Osteoblast (primary cell): ENCODE results near the gene SPSB3. TPM values are rescaled to one million over a fixed set of nuclear protein-coding genes. Genes with fewer than 3 reads are reported as not detected.

Experiments
- DNase-seq: peaks from one replicate; pipeline ENCODE4 v3.0.0; 2011; ENCODE audit warnings: low spot score, mixed read lengths; ENCODE audit not compliant: insufficient read length; ENCODE audit errors: missing footprints
- H2AFZ ChIP-seq: 2 replicates; pipeline ENCODE4 v1.6.0; 2011; ENCODE audit warnings: mild to moderate bottlenecking, low read length
- H3K27ac ChIP-seq: 2 replicates; pipeline ENCODE4 v1.5.1; 2011; ENCODE audit warnings: mild to moderate bottlenecking, low read depth, low read length, moderate library complexity
- H3K27me3 ChIP-seq: 2 replicates; pipeline ENCODE4 v1.6.0; 2012; ENCODE audit warnings: mild to moderate bottlenecking, control low read depth, inconsistent platforms, low read length, moderate library complexity; ENCODE audit not compliant: insufficient read depth
- H3K36me3 ChIP-seq: 2 replicates; pipeline ENCODE4 v1.5.1; 2011; ENCODE audit warnings: mild to moderate bottlenecking, low read length, control low read depth, moderate library complexity; ENCODE audit not compliant: insufficient read depth
- H3K4me1 ChIP-seq: 2 replicates; pipeline ENCODE4 v1.5.1; 2011; ENCODE audit warnings: mild to moderate bottlenecking, low read length, control low read depth, moderate library complexity; ENCODE audit not compliant: insufficient read depth
- H3K4me2 ChIP-seq: 2 replicates; pipeline ENCODE4 v1.6.0; 2011; ENCODE audit warnings: mild to moderate bottlenecking, low read length; ENCODE audit not compliant: insufficient read depth
- H3K4me3 ChIP-seq: fragments of 200-600 bp; sonication (generic); 3 replicates; pipeline ENCODE4 v1.5.1; 2012; ENCODE audit warnings: mild to moderate bottlenecking, low read length, inconsistent platforms; ENCODE audit not compliant: insufficient read depth
- H3K79me2 ChIP-seq: 2 replicates; pipeline ENCODE4 v1.6.0; 2012; ENCODE audit warnings: mild to moderate bottlenecking, low read length, control low read depth, inconsistent platforms; ENCODE audit not compliant: insufficient read depth
- H3K9me3 ChIP-seq: 2 replicates; pipeline ENCODE4 v1.5.1; 2011; ENCODE audit warnings: low read depth, low read length, control low read depth
- H4K20me1 ChIP-seq: 2 replicates; pipeline ENCODE4 v1.6.0; 2012; ENCODE audit warnings: mild to moderate bottlenecking, low read length, control low read depth; ENCODE audit not compliant: insufficient read depth
- small RNA-seq: library from RNA; depleted of rRNA; stranded (forward); fragments of <200 nt; gene quantifications from one replicate; pipeline ENCODE3, GENCODE V24; 2012
- total RNA-seq: library from RNA; depleted of rRNA; stranded (reverse); fragments of >200 nt; gene quantifications from 2 replicates; pipeline ENCODE4 v1.2.3, GENCODE V29; 2012
- TF ChIP-seq, protein P1 (sequence below): IDR thresholded peaks from 2 replicates; pipeline ENCODE4 v1.5.1; 2011; ENCODE audit warnings: mild to moderate bottlenecking, low read depth, low read length, moderate library complexity; ENCODE audit errors: extremely low read depth

Gene SPSB3
- total RNA-seq, 1 donor = 42.3 TPM

DNA sequence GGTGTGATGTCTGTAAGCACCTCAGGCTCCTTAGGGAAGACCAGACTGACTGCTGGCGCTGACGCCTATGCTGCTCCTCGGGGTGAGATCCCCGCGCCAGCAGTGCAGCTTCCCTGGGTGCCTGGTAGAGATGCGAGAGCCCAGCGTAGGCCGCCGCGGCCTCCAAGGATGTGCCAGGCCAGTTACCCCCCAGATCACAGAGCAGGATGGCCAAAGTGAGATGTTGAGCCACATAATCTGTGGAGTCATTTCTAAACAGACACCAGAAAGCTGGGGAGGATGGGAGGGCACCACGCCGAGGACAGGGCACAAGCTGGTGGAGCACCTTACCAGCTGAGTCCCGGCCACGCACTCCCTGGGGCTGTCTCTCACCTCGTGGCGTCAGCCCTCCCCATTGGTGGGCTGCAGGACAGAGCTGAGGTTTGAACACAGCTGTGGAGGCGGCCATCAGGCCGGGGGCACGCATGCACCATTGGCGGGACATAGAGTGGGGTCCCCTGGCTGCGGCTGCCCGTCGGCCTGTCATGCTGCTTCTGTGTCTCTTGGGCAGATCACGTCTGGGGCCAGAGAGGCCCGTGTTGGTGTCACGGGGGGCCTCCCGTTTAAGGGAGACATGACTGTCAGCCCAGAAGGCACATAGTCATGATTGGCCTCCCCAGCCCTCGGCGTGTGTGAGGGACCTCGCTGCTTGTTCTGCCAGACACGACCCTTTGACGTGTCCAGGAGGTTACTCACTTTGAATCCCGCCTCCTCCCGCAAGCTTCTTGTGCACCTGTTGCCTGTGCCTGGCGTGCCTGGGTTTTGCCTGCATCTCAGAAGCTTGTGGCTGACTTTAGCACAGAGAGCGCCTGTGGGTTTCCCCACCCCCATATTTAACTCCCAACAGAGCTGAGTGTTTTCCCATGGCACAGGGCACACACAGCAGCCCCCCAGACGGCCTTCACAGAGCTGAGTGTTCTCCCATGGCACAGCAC lies 54.4 kb downstream of the SPSB3 start:
- Histone ChIP-seq H4K20me1 (peaks cover 42% of the 10 kb centered on the region), H3K79me2 (peaks cover 50% of the 10 kb centered on the region), H3K27me3 (no peaks in the 10 kb centered on the region), H3K4me1 (peaks cover 9% of the 10 kb centered on the region), H2AFZ (no peak overlapping the region), H3K4me2 (no peak overlapping the region), H3K36me3 (peaks cover 32% of the 10 kb centered on the region), H3K9me3 (no peaks in the 10 kb centered on the region), H3K27ac (no peak overlapping the region), H3K4me3 (no peak overlapping the region)
- TF ChIP-seq, protein P1, sequence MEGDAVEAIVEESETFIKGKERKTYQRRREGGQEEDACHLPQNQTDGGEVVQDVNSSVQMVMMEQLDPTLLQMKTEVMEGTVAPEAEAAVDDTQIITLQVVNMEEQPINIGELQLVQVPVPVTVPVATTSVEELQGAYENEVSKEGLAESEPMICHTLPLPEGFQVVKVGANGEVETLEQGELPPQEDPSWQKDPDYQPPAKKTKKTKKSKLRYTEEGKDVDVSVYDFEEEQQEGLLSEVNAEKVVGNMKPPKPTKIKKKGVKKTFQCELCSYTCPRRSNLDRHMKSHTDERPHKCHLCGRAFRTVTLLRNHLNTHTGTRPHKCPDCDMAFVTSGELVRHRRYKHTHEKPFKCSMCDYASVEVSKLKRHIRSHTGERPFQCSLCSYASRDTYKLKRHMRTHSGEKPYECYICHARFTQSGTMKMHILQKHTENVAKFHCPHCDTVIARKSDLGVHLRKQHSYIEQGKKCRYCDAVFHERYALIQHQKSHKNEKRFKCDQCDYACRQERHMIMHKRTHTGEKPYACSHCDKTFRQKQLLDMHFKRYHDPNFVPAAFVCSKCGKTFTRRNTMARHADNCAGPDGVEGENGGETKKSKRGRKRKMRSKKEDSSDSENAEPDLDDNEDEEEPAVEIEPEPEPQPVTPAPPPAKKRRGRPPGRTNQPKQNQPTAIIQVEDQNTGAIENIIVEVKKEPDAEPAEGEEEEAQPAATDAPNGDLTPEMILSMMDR = no peak
- DNase-seq = peak; percentile 81

Small RNAs within 50 kb of the gene (small RNA-seq; reads per million reads assigned to genes)
- gene MIR3177 = 1.0 reads per million, percentile 30 among the genes with 10 or more reads in this experiment

Other genes starting within 250 kb of the SPSB3 start
- 7.7 and 8.3 TPM in 2 replicates for gene TMEM204, start 248.9 kb downstream of the SPSB3 start, total RNA-seq
- gene IFT140, start 170.5 kb downstream of the SPSB3 start, total RNA-seq = 37.1 and 38.0 TPM in 2 replicates
- gene CRAMP1, start 170.2 kb downstream of the SPSB3 start, total RNA-seq = 9.7 and 11.2 TPM in 2 replicates
- gene JPT2, start 104.3 kb downstream of the SPSB3 start, total RNA-seq = 22.8 and 26.2 TPM in 2 replicates
- gene MAPK8IP3, start 76.4 kb downstream of the SPSB3 start, total RNA-seq = 64.1 and 71.0 TPM in 2 replicates
- gene NME3, start 11.0 kb downstream of the SPSB3 start, total RNA-seq = 49.2 and 55.4 TPM in 2 replicates
- gene EME2, start 9.8 kb downstream of the SPSB3 start, total RNA-seq = 10.0 and 16.3 TPM in 2 replicates
- gene MRPS34, start 9.4 kb downstream of the SPSB3 start, total RNA-seq = 40.5 and 47.1 TPM in 2 replicates
- 45.4 and 56.1 TPM in 2 replicates for gene NUBP2, start 389 bp upstream of the SPSB3 start, total RNA-seq
- gene IGFALS, start 11.1 kb upstream of the SPSB3 start, total RNA-seq = not detected in 2 replicates
- gene HAGH, start 44.3 kb upstream of the SPSB3 start, total RNA-seq = 28.9 and 32.9 TPM in 2 replicates
- 63.1 and 72.7 TPM in 2 replicates for gene FAHD1, start 44.6 kb upstream of the SPSB3 start, total RNA-seq
- not detected in 2 replicates for gene MEIOB, start 89.6 kb upstream of the SPSB3 start, total RNA-seq
- not detected in 2 replicates for gene HS3ST6, start 135.8 kb upstream of the SPSB3 start, total RNA-seq
- 16.2 and 18.1 TPM in 2 replicates for gene MSRB1, start 160.6 kb upstream of the SPSB3 start, total RNA-seq
- not detected in 2 replicates for gene RPL3L, start 172.1 kb upstream of the SPSB3 start, total RNA-seq
- gene NDUFB10, start 177.0 kb upstream of the SPSB3 start, total RNA-seq = 82.8 and 109 TPM in 2 replicates
- 1,815 and 2,359 TPM in 2 replicates for gene RPS2, start 182.3 kb upstream of the SPSB3 start, total RNA-seq
- 0.36 TPM in 1 of 2 replicates, not detected in the other for gene RNF151, start 184.3 kb upstream of the SPSB3 start, total RNA-seq
- gene TBL3, start 189.5 kb upstream of the SPSB3 start, total RNA-seq = 22.4 and 26.1 TPM in 2 replicates
- gene NOXO1, start 198.9 kb upstream of the SPSB3 start, total RNA-seq = under 0.01 and 0.29 TPM in 2 replicates
- 8.7 and 12.1 TPM in 2 replicates for gene GFER, start 201.6 kb upstream of the SPSB3 start, total RNA-seq
- gene SYNGR3, start 207.4 kb upstream of the SPSB3 start, total RNA-seq = under 0.01 and 0.59 TPM in 2 replicates
- 17.7 and 21.0 TPM in 2 replicates for gene ZNF598, start 227.2 kb upstream of the SPSB3 start, total RNA-seq
- gene NPW, start 237.2 kb upstream of the SPSB3 start, total RNA-seq = not detected in 2 replicates
- 26.8 and 33.7 TPM in 2 replicates for gene NHERF2, start 244.3 kb upstream of the SPSB3 start, total RNA-seq